SK-N-DZ (cell line): Measurements from ENCODE around the gene ITM2C.

Source experiments
- DNase-seq: peaks from one replicate; pipeline ENCODE4 v3.0.0-alpha.2; 2015; ENCODE audit warnings: low spot score

Gene ITM2C

GRCh38 chr2:230905448-230906421, 41.0 kb downstream of the ITM2C start:
- no peak for DNase-seq

GRCh38 chr2:230906471-230907230, 41.9 kb downstream of the ITM2C start:
- no peak for DNase-seq

- DNase-seq, result no peak
These were observed 42.8 kb downstream of the ITM2C start for GRCh38 chr2:230907361-230908091.

GRCh38 chr2:230908092-230908594, 43.4 kb downstream of the ITM2C start:
- DNase-seq, result no peak

- DNase-seq, result no peak
These were observed 44.0 kb downstream of the ITM2C start for GRCh38 chr2:230908595-230909191.

- DNase-seq, result no peak
These were observed 45.3 kb downstream of the ITM2C start for GRCh38 chr2:230909841-230910545.

GRCh38 chr2:230910546-230911177, 45.9 kb downstream of the ITM2C start:
- DNase-seq, result no peak

GRCh38 chr2:230912046-230912445, 47.3 kb downstream of the ITM2C start:
- DNase-seq, result no peak

GRCh38 chr2:230912724-230913123, 48.0 kb downstream of the ITM2C start:
- no peak for DNase-seq

GRCh38 chr2:230913406-230914143, 48.8 kb downstream of the ITM2C start:
- no peak for DNase-seq

GRCh38 chr2:230914886-230915285, 50.1 kb downstream of the ITM2C start:
- DNase-seq, result no peak

GRCh38 chr2:230915319-230915718, 50.6 kb downstream of the ITM2C start:
- DNase-seq, result no peak

- DNase-seq, result no peak
These were observed 51.5 kb downstream of the ITM2C start for GRCh38 chr2:230916218-230916617.

GRCh38 chr2:230919240-230919639, 54.5 kb downstream of the ITM2C start:
- no peak for DNase-seq

GRCh38 chr2:230919681-230920080, 54.9 kb downstream of the ITM2C start:
- DNase-seq, result no peak

- no peak for DNase-seq
These were observed 55.4 kb downstream of the ITM2C start for GRCh38 chr2:230920167-230920566.

- no peak for DNase-seq
These were observed 57.3 kb downstream of the ITM2C start for GRCh38 chr2:230921806-230922595.

GRCh38 chr2:230922951-230923717, 58.4 kb downstream of the ITM2C start:
- no peak for DNase-seq
